VCaP (cell line): ENCODE data around the gene RIOK3.

Source experiments
- H3K27ac ChIP-seq: fragments of 450-650 bp; 2 replicates; pipeline ENCODE4 v1.5.1; 2017
- CTCF ChIP-seq: fragments of 450-650 bp; conservative IDR thresholded peaks from 2 replicates; pipeline ENCODE4 v1.5.1; 2017; ENCODE audit warnings: mild to moderate bottlenecking, moderate library complexity

Gene RIOK3

DNA sequence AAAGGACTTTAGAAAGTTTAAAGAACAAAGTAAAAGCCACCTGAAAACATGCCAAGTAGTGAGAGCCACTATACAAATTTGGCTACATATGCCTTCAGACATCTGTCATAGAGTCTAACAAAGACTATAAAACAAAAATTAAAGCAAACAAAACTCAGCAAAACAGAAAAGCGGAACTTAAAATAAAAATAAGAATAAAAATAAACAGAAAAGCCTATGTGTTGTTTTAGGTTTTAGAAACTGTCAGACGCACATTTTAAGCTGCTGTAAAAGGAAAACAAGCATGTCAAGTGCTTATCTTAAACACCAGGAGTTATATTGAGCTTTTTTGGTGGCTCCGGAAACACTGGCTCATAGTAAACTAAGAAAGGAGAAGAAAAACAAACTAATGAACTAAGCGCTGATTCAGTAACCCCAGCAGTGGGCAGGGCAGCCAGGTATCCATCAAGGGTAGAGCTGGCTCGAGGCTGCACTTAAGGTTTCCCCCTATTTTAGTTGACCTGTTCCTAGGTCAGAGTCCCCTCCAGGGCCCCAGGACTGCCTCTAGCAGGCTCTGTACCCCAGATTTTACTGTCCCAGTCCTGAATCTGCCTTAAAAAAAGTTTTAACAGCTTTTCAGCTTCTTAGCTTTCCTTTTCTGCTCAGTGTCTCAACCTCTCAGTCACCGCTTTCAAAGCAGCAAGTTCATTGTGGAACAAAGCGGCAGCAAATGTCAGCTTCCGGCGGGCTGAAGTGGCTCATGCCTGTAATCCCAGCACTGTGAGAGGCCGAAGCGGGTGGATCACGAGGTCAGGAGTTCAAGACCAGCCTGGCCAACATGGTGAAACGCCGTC is 34.9 kb downstream of the RIOK3 start:
- peak overlapping the region; percentile 85 for H3K27ac ChIP-seq
- TF ChIP-seq CTCF: no peak

GRCh38 chr18:23489586-23489985 is 36.5 kb downstream of the RIOK3 start:
- peak overlapping the region; percentile 85; the same call in 1 of the 2 replicates for H3K27ac ChIP-seq

DNA sequence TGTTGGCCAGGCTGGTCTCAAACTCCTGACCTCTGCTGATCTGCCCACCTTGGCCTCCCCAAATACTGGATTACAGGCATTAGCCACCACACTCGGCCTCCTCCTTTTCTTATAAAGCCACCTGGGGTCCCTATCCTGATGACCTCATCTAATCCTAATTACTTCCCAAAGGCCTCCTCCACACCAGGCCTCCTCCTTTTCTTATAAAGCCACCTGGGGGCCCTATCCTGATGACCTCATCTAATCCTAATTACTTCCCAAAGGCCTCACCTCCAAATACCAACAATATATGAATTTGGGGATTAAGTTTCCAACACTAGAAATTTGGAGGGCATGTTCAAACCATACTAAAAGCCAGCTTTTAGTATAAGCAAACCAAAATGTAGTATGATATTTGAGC is 40.6 kb downstream of the RIOK3 start:
- peak overlapping the region; percentile 92; the same call in 1 of the 2 replicates for H3K27ac ChIP-seq
- no peak for TF ChIP-seq CTCF

- no peak for TF ChIP-seq CTCF
- H3K27ac ChIP-seq: peak overlapping the region; percentile 92
Observed at GRCh38 chr18:23494992-23495391, 41.9 kb downstream of the RIOK3 start.

- peak overlapping the region; percentile 92 for H3K27ac ChIP-seq
- TF ChIP-seq CTCF: no peak
Observed at GRCh38 chr18:23495723-23496440, 42.8 kb downstream of the RIOK3 start.

GRCh38 chr18:23498117-23498516 is 45.0 kb downstream of the RIOK3 start:
- TF ChIP-seq CTCF: no peak

DNA sequence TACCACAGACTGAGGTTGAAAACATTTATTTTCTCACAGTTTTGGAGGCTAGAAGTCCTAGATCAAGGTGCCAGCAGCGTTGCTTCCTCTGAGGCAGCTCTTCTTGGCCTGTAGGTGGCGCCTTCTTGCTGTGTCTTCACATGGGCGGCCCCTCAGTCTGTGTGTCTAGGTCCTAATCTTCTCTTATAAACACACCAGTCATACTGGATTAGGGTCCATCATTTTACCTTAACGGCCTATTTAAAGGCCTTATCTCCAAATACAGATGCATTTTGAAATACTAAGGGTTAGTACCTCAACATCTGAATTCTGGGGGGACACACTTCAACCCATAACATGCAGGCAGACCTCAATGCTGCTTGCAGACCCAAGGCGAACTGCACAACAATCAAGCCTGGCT is 45.8 kb downstream of the RIOK3 start:
- H3K27ac ChIP-seq: no peak overlapping the region
- peak; percentile 67 for TF ChIP-seq CTCF

More at GRCh38 chr18:23498117-23498516, 45.0 kb downstream of the RIOK3 start:
- no peak overlapping the region for H3K27ac ChIP-seq
